ENCODE data around the gene ARHGDIB.

DNA sequence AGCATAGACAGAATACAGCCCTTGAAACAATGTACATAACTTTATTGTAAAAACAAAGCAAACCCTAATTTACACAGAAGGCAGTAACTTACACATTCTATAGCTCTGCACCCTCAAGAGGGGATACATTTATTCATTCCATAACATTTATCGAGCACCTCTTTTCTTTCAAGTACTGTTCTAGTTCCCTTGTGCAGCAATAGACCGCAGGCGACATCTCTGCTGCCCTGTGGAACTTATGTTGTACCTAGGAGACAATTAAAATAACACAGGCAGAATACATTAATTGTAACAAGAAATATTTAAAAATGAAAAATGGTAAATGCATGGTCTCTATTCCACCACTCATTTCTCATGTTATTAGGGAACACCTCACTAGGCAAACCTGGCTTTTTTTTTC lies 1.4 kb upstream of the ARHGDIB start:
- no peak for TF ChIP-seq SMC3 (IDR thresholded peaks at IDR 0.05; ENCODE audit: low read depth, low read length)
- TF ChIP-seq, protein P1, sequence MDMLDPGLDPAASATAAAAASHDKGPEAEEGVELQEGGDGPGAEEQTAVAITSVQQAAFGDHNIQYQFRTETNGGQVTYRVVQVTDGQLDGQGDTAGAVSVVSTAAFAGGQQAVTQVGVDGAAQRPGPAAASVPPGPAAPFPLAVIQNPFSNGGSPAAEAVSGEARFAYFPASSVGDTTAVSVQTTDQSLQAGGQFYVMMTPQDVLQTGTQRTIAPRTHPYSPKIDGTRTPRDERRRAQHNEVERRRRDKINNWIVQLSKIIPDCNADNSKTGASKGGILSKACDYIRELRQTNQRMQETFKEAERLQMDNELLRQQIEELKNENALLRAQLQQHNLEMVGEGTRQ (IDR thresholded peaks at IDR 0.05; ENCODE audit: low read depth, low read length) = no peak
- no peak for TF ChIP-seq CTCF (conservative IDR thresholded peaks at IDR 0.05; ENCODE audit: low read depth, low read length)
- no peak for TF ChIP-seq MAZ (IDR thresholded peaks at IDR 0.05; ENCODE audit: borderline replicate concordance, low read depth, low read length)
- no peak for TF ChIP-seq RFX5 (IDR thresholded peaks at IDR 0.05; ENCODE audit: low read depth, low read length)
- no peak for TF ChIP-seq RAD21 (IDR thresholded peaks at IDR 0.05; ENCODE audit: low read length)
- no peak for TF ChIP-seq POLR2A (IDR thresholded peaks at IDR 0.05; ENCODE audit: low read depth, low read length)
- TF ChIP-seq NFE2L2 (IDR thresholded peaks at IDR 0.05; ENCODE audit: low read depth, low read length) = no peak
